Mesodermal cell (in vitro differentiated cells): ENCODE measurements around the gene USP17L18.
"Not testable (repeated sequence)": the region's sequence is repeated elsewhere in the genome, so short reads cannot be mapped to it uniquely, and the experiment has no call there.

Source experiments
- H3K27ac ChIP-seq: 2 replicates; pipeline ENCODE4 v1.7.0; 2013; ENCODE audit warnings: mild to moderate bottlenecking, low read depth, low read length, moderate library complexity; ENCODE audit not compliant: severe bottlenecking
- H3K36me3 ChIP-seq: 2 replicates; pipeline ENCODE4 v1.7.1; 2013; ENCODE audit warnings: mild to moderate bottlenecking, low read length, moderate library complexity; ENCODE audit not compliant: control insufficient read depth, insufficient read depth
- H3K4me1 ChIP-seq: one replicate; pipeline ENCODE4 v1.7.1; 2013; ENCODE audit warnings: mild to moderate bottlenecking, low read length; ENCODE audit not compliant: insufficient read depth, control insufficient read depth, poor library complexity, severe bottlenecking
- H3K4me3 ChIP-seq: 2 replicates; pipeline ENCODE4 v1.7.0; 2013; ENCODE audit warnings: low read length, control low read depth, mild to moderate bottlenecking; ENCODE audit not compliant: insufficient read depth, poor library complexity, severe bottlenecking; ENCODE audit errors: extremely low read depth
- H3K9me3 ChIP-seq: 2 replicates; pipeline ENCODE4 v1.7.1; 2013; ENCODE audit warnings: mild to moderate bottlenecking, low read length, moderate library complexity; ENCODE audit not compliant: control insufficient read depth
- WGBS, 2 experiments: methylation state at CpG; one replicate each; pipeline ENCODE4 v1.1.5; 2013; ENCODE audit warnings: missing lambda C conversion rate in 2 of 2; ENCODE audit not compliant: insufficient coverage in 2 of 2; 5-methylcytosine and 5-hydroxymethylcytosine counted together

The USP17L18 gene

DNA sequence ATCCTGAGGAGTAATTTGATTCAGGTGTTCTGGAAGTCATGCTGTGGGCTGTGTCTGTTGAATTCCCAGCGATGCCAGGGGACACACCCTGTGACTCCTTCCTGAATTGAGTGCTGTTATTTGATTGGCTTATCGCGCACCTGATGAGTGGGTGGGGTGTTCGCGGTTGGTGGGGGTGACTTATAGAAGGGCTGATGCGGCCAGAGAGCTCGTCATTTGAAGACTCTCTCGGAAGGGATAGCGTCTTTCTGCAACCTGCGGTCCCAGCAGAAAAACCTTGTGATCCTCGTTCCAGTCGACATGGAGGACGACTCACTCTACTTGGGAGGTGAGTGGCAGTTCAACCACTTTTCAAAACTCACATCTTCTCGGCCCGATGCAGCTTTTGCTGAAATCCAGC is 9.4 kb downstream of the USP17L18 start, which contains the start of gene USP17L20:
Gene USP17L20 (plus strand): TSS at position 301 of the 400 bp plus-strand sequence. CDS start 0 bp downstream, at position 301.
- not testable (repeated sequence) for H3K27ac ChIP-seq, H3K4me1 ChIP-seq
- no CpG with 5 or more reads among the region's 15 CpGs for WGBS, 2 experiments

DNA sequence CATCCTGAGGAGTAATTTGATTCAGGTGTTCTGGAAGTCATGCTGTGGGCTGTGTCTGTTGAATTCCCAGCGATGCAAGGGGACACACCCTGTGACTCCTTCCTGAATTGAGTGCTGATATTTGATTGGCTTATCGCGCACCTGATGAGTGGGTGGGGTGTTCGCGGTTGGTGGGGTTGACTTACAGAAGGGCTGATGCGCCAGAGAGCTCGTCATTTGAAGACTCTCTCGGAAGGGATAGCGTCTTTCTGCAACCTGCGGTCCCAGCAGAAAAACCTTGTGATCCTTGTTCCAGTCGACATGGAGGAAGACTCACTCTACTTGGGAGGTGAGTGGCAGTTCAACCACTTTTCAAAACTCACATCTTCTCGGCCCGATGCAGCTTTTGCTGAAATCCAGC is 14.1 kb downstream of the USP17L18 start, which contains the start of gene USP17L21:
Gene USP17L21 (plus strand): TSS at position 301 of the 400 bp plus-strand sequence. CDS start 0 bp downstream, at position 301.
- H3K4me1 ChIP-seq, H3K4me3 ChIP-seq, H3K27ac ChIP-seq, H3K9me3 ChIP-seq, H3K36me3 ChIP-seq: not testable (repeated sequence)
- no CpG with 5 or more reads among the region's 13 CpGs for WGBS, 2 experiments

More for the DNA sequence above, 9.4 kb downstream of the USP17L18 start, which contains the start of gene USP17L20:
- H3K36me3 ChIP-seq, H3K4me3 ChIP-seq, H3K9me3 ChIP-seq: not testable (repeated sequence)

DNA sequence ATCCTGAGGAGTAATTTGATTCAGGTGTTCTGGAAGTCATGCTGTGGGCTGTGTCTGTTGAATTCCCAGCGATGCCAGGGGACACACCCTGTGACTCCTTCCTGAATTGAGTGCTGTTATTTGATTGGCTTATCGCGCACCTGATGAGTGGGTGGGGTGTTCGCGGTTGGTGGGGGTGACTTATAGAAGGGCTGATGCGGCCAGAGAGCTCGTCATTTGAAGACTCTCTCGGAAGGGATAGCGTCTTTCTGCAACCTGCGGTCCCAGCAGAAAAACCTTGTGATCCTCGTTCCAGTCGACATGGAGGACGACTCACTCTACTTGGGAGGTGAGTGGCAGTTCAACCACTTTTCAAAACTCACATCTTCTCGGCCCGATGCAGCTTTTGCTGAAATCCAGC is 18.9 kb downstream of the USP17L18 start, which contains the start of gene USP17L22:
Gene USP17L22 (plus strand): TSS at position 301 of the 400 bp plus-strand sequence. CDS start 0 bp downstream, at position 301.
- H3K4me3 ChIP-seq, H3K27ac ChIP-seq, H3K4me1 ChIP-seq, H3K36me3 ChIP-seq, H3K9me3 ChIP-seq: not testable (repeated sequence)
- WGBS, 2 experiments: no CpG with 5 or more reads among the region's 15 CpGs

- not testable (repeated sequence) for H3K4me1 ChIP-seq, H3K4me3 ChIP-seq, H3K36me3 ChIP-seq, H3K9me3 ChIP-seq, H3K27ac ChIP-seq
- WGBS, 2 experiments: 57 to 74% methylated on average over 2 to 5 of the region's 10 CpGs
These were observed 23.3 kb downstream of the USP17L18 start for GRCh38 chr4:9271719-9272118.
